Stimulated activated naive CD8-positive, alpha-beta T cell treated with anti-CD3 and anti-CD28 coated beads, Interleukin-15, amount 100 ng/mL, for 72 hours (primary cell): ENCODE results near the gene CMIP.

Source experiments
- ATAC-seq: fragments of 150-1000 bp; cut with Tn5 transposase; 2 replicates; pipeline ENCODE4 v1.10.0; 2021; ENCODE audit warnings: mild to moderate bottlenecking, moderate library complexity
- DNase-seq, 2 donors: peaks; one replicate each; pipeline ENCODE4 v3.0.0; 2021 to 2022
- H3K27ac Mint-ChIP-seq, 2 donors: one replicate each; pipeline ENCODE4 v1.8.0; 2022; ENCODE audit warnings: mild to moderate bottlenecking in 2 of 2, mixed read lengths in 2 of 2, moderate library complexity in 2 of 2
- H3K27me3 Mint-ChIP-seq: one replicate; pipeline ENCODE4 v1.8.0; 2022; ENCODE audit warnings: mixed read lengths
- H3K4me1 Mint-ChIP-seq: one replicate; pipeline ENCODE4 v1.8.0; 2022; ENCODE audit warnings: mild to moderate bottlenecking, mixed read lengths
- H3K4me3 Mint-ChIP-seq, 2 donors: one replicate each; pipeline ENCODE4 v1.8.0; 2022; ENCODE audit warnings: mild to moderate bottlenecking in 2 of 2, mixed read lengths in 2 of 2, moderate library complexity in 1 of 2
- H3K9me3 Mint-ChIP-seq, 2 donors: one replicate each; pipeline ENCODE4 v1.8.0; 2022; ENCODE audit warnings: mixed read lengths in 2 of 2

Gene CMIP

DNA sequence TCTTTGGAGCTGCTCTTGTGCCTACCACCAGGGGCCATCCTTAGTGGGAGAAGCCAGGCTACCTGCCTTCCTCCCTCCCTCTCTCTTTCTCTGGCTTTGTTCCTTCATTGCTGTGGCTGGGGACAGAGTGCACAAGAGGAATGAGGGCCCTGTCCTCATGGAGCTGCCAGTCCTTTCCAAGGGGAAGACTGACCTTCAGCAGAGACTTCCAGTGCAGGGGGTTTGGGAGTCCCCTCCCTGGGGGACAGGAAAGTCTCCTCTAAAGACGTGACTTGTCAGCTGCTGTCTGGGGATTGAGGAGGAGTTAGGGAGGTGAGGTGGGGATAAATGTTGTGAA, 108.1 kb downstream of the CMIP start:
- Mint-ChIP-seq H3K4me3 (no peak overlapping the region), H3K27ac (no peak overlapping the region), H3K9me3 (no peaks in the 10 kb centered on the region), H3K27me3 (no peaks in the 10 kb centered on the region), H3K4me1 (peaks cover 81% of the 10 kb centered on the region)
- no peak for DNase-seq
- ATAC-seq = no peak

DNA sequence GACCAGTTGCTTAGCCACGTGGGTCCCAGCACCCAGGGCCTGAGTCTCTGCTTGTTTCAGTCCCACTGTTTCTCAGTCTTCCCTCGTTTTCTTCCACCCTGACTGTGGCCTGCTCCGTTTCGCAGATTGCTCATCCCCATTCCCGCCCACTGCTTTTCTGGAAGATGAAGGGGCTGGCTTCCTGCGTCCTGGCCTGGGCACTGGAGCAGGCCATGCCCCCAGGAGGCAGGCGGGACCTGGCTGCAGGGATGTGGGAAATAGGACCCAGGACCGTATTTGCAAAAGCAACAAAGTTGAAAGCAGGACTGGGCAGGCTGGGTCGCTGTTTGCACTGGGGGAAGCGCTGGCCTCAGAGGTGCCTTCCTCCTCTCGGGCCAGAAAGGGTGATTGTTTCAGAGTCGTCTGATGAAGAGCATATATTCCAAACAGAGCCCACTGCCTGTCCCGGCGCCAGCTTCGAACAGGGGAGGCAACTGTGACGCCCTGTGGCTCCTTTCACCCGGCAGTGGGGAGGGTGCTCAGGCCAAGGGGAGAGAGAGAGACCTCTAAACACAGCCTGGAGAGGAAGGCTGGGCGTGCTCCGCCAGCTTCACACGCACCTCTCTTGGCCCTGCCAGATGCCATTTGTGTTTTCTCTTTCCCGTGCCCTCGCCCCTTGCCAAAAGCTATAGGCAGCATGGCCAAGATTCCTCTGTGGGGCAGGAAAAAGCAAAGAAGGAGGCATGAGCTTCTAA, 108.6 kb downstream of the CMIP start:
- peaks cover 84% of the 10 kb centered on the region for H3K4me1 Mint-ChIP-seq
- H3K27ac Mint-ChIP-seq = no peak overlapping the region
- H3K9me3 Mint-ChIP-seq = no peaks in the 10 kb centered on the region
- no peak for DNase-seq
- H3K4me3 Mint-ChIP-seq = no peak overlapping the region
- H3K27me3 Mint-ChIP-seq = no peaks in the 10 kb centered on the region
- ATAC-seq = no peak

DNA sequence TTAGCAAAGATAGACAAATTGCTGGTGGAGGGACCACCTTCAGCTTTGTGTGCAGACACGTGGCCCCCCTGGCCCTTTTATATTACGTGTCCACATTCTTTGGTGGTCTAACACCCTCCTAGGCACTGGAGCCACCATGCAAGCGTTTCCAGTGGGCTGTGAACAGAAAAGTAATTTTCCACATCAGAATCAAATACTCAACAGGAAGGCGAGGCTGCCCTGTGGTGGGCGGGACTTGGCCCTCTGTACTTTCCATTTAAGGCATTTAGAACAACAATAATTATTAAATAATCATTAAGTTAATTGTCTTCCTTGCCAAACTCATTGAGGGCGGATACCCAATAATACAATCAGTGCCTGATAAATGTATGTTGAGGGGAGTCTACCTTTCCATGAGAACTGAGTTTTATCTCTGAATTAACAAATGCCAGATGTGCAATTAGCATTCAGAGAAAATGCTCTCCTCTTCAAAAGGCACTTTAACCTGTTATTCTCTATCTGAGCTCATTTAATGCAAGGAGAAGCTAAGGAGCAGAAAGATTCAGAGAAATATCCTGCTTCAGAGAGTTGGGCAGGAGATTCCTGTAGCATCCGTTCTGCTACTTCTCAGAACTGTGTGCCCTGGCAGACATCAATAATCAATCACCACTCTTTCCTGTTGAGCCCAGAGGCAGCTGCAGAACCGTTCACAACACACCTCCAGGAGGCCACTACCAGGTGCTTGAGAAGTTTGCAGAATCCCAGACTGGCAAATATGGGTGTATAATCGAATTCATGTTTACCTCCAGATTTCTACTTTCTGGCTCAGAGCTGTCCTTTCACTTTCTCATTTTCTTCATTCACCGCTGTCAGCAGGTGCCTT, 109.4 kb downstream of the CMIP start:
- ATAC-seq = no peak
- H3K4me1 Mint-ChIP-seq = peaks cover 83% of the 10 kb centered on the region
- H3K4me3 Mint-ChIP-seq = no peak overlapping the region
- no peaks in the 10 kb centered on the region for H3K27me3 Mint-ChIP-seq
- H3K27ac Mint-ChIP-seq = no peak overlapping the region
- DNase-seq = no peak
- no peaks in the 10 kb centered on the region for H3K9me3 Mint-ChIP-seq

DNA sequence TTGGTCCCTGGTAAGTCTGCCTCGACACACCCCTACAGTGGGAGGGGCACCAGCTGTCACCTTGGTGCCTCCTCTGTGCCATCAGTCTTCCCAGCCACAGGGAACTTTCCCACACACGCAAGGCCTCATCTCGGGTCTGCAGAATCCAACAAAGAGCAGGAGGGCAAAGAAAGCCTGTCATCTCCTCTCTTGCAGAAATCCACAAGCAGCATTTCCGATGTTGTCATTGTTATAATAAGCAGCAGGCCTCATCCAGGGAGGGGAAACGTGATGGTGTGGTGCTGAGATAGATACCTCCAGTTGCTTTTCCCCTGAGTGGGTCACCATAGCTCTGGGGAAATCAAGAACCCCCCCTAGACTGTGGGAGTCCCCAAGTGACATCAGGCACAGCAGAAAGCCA, 110.4 kb downstream of the CMIP start:
- DNase-seq (no peak), ATAC-seq (no peak)
- peaks cover 74% of the 10 kb centered on the region for H3K4me1 Mint-ChIP-seq
- no peak overlapping the region for H3K4me3 Mint-ChIP-seq
- no peak overlapping the region for H3K27ac Mint-ChIP-seq
- no peaks in the 10 kb centered on the region for H3K27me3 Mint-ChIP-seq
- no peaks in the 10 kb centered on the region for H3K9me3 Mint-ChIP-seq

DNA sequence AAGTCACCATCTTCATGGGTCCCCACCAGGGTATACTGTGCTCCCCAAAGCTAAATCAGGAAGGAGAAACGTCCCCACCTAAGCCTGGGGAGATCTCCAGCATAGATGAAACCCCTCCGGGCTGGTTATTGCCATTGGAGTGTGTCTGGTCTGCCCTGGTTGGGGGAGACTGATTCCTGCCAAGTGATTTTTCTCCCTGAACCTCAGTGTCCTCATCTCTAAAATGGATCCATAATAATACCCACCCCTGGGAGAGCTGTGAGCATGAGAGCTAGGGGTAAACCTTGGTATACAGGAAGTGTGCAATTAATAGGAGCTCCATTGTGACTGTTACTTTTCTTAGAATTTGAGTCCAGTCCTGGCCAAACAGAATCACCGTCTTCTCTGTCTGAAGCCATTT, 111.1 kb downstream of the CMIP start:
- DNase-seq (no peak), ATAC-seq (no peak)
- peaks cover 67% of the 10 kb centered on the region for H3K4me1 Mint-ChIP-seq
- H3K4me3 Mint-ChIP-seq = no peak overlapping the region
- no peak overlapping the region for H3K27ac Mint-ChIP-seq
- H3K9me3 Mint-ChIP-seq = no peaks in the 10 kb centered on the region
- no peaks in the 10 kb centered on the region for H3K27me3 Mint-ChIP-seq

DNA sequence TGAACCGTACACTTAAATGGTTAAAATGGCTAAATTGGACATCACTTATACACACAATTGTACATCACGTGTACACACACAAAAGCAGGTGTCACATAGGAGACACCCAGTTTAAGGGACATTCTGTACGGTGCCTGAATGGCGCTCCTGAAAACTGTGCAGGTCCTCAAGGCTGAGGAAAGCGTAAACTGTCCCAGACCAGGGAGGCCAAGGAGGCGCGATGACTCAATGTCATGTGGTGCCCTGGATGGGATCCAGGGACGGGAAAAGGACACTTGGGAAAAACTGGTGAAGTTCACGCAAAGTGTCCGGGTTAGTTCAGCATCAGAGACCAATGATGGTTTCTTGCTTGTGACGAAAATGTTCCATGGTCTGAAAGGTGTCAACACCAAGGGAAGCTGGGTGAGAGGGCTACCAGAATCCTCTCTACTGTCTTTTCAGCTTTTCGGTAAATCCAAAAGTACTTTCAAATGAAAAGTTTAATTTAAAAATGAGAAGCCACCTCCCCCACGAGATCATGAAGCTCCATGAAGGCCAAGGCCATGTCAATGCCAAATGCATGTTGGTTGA, 112.2 kb downstream of the CMIP start:
- H3K4me1 Mint-ChIP-seq = peaks cover 56% of the 10 kb centered on the region
- no peak for ATAC-seq
- H3K4me3 Mint-ChIP-seq = no peak overlapping the region
- H3K9me3 Mint-ChIP-seq = no peaks in the 10 kb centered on the region
- peak overlapping the region in 1 of 2 donors; percentile 67 for H3K27ac Mint-ChIP-seq
- no peak for DNase-seq
- no peaks in the 10 kb centered on the region for H3K27me3 Mint-ChIP-seq

DNA sequence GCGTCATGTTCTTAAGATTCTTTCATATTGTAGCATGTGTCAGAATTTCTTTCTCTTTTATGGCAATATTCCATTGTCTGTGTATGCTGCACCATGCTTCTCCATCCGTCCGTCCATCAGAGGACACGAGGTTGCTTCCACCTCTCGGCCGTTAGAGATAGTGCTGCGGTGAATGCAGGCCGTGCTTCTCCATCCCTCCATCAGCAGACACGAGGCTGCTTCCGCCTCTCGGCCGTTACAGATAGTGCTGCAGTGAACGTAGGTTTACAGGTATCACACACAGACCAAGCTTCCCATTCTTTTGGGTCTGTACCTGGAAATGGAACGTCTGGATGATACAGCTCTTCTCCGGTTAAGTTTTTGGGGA, 113.5 kb downstream of the CMIP start:
- Mint-ChIP-seq H3K27ac (no peak overlapping the region), H3K27me3 (no peaks in the 10 kb centered on the region)
- ATAC-seq = no peak

DNA sequence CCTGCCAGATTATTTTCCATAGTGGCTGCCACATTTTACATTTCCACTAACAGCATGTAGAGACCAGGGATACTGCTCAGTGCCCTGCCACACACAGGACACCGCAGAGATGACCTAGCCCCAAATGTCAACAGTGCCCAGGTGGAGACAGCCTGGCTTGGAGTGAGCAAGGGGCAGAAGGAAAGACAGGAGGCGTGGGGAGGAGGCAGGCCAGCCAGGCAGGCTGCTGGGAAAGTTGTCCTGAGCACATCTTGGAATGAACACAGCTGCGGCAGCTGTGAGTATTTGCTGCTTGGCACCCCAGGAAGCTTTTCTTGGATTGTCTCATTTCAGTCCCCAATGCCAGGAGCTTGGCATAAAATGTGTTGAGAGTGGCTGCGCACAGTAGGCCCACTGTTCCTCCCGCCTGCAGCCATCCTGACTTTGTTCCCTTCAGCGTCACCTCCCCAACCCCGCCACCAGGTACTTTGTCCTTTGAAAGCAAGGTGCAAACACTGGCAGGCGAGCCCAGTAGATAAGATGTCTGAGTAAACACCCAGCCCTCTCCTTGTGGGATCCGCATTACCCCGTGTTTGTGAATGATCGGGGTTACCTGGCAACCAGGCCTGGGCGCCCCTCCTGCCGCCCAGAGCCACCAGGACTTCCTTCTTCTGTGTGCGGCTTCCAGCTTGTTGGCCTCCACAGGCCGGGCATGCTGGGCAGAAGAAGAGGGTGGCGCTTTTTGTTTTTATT, 114.0 kb downstream of the CMIP start:
- ATAC-seq (no peak), DNase-seq (no peak)
- Mint-ChIP-seq H3K27ac (no peak overlapping the region), H3K27me3 (no peaks in the 10 kb centered on the region), H3K9me3 (no peaks in the 10 kb centered on the region), H3K4me3 (no peak overlapping the region), H3K4me1 (peaks cover 38% of the 10 kb centered on the region)

More for the DNA sequence above, 113.5 kb downstream of the CMIP start:
- Mint-ChIP-seq H3K4me3 (no peak overlapping the region), H3K9me3 (no peaks in the 10 kb centered on the region), H3K4me1 (peaks cover 43% of the 10 kb centered on the region)
- no peak for DNase-seq

DNA sequence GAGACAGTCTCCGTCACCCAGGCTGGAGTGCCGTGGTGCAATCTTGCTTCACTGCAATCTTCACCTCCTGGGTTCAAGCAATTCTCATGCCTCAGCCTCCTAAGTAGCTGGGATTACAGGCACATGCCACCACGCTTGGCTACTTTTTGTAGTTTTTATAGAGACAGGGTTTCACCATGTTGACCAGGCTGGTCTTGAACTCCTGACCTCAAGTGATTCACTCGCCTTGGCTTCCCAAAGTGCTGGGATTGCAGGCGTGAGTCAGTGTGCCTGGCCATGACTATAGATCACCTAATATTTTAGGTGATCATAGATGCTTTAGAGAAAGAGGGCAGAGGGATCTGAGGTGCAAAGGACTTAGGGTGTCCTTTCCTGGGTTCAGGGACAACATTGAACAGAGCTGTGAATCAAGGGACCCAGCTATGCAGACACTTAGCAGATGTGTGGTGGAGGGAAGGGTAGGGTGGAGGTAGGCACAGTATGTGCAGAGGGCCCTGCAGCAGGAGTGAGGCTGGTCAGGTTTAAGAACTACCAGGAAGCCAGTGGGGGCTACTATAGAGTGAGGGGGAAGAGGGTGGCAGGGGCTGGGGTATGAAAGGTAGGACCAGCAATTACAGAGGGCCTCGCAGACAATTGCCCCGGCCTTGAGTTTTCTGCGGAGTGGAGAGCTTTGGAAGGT, 116.5 kb downstream of the CMIP start:
- DNase-seq (no peak), ATAC-seq (no peak)
- Mint-ChIP-seq H3K9me3 (no peaks in the 10 kb centered on the region), H3K27ac (peak overlapping the region in 1 of 2 donors; percentile 34), H3K27me3 (no peaks in the 10 kb centered on the region), H3K4me3 (no peak overlapping the region), H3K4me1 (peaks cover 15% of the 10 kb centered on the region)

DNA sequence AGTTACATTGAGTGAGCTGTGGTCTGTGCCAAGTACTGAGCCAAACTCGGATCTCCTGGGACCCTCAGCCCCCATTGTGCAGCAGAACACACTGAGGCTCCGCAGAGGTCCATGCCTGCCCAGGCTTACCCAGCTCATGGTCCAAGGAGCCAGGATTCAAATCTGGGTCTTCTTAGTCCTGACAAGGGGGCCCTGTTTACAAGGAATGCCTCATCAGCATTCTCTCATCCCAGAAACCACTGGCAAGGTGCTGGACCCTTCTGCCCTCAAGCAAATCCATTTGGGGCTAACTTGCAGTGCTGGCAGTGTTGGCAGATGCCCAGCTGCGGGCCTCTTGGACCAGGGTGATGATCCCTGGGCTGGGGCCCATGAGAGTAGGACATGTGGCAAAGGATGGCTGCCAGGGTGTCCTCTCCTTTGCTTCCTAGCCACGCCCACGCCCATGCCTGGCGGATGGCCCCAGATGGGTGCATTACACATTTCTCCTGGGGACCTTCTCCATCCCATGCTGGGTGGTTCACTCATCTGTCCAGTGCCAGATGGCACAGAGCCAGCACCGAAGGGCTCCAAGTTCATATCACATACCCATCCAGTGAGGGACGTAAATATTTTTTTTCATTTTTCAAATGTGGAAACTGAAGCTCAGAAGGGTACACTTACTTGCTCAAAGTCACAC, 117.7 kb downstream of the CMIP start:
- Mint-ChIP-seq H3K27ac (no peak overlapping the region), H3K27me3 (no peaks in the 10 kb centered on the region), H3K4me1 (peaks cover 7% of the 10 kb centered on the region), H3K9me3 (no peaks in the 10 kb centered on the region), H3K4me3 (no peak overlapping the region)
- no peak for ATAC-seq
- no peak for DNase-seq

DNA sequence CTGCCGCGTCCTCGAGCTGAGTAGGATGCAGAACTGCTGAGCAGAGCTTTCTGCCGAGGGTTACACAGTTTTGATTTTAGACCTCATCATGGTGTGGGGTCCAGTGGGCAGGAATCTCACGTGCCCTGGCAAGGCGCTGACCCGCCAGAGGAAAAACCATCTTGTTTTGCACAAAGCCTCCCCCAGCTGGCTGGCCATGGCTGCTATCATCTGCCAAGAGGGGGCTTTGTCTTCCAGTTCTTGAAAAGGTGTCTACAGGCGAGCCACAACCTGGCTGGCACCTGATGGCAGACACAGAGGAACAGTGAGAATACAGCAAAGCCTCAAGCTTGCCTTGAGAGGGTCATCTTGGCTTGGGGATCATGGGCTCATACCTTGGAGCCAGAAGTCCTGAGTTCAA, 118.3 kb downstream of the CMIP start:
- Mint-ChIP-seq H3K27ac (peak overlapping the region in 1 of 2 donors; percentile 54), H3K27me3 (no peaks in the 10 kb centered on the region), H3K4me1 (peaks cover 13% of the 10 kb centered on the region), H3K9me3 (no peaks in the 10 kb centered on the region), H3K4me3 (no peak overlapping the region)
- ATAC-seq = no peak
- no peak for DNase-seq

DNA sequence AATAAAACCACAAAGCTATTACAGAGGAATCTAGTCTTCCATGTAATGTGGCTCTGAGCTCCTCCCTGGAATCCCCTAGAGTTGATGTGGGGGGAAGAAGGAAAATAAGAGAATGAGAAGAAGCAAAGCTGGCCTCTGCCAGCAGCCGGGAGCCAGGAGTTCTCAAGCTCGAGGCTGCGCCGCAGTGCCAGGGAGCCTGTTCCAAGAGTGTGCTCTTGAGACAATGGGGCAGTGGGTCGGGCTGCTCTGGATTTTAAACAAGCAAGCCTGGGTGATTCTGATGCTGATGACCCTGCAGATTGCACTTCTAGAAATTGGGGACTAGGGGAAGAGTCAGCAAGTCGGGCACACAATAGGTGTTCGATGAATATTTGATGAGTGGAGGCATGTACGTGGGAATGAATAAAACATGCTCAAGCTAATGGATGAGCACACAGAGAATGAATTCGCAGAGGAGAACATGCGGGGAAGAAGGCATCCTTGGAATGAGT, 119.9 kb downstream of the CMIP start:
- H3K27me3 Mint-ChIP-seq = no peaks in the 10 kb centered on the region
- ATAC-seq (no peak), DNase-seq (no peak)
- H3K4me3 Mint-ChIP-seq = no peak overlapping the region
- peaks cover 21% of the 10 kb centered on the region for H3K4me1 Mint-ChIP-seq
- peak overlapping the region in 1 of 2 donors; percentile 3 for H3K27ac Mint-ChIP-seq
- H3K9me3 Mint-ChIP-seq = no peaks in the 10 kb centered on the region

DNA sequence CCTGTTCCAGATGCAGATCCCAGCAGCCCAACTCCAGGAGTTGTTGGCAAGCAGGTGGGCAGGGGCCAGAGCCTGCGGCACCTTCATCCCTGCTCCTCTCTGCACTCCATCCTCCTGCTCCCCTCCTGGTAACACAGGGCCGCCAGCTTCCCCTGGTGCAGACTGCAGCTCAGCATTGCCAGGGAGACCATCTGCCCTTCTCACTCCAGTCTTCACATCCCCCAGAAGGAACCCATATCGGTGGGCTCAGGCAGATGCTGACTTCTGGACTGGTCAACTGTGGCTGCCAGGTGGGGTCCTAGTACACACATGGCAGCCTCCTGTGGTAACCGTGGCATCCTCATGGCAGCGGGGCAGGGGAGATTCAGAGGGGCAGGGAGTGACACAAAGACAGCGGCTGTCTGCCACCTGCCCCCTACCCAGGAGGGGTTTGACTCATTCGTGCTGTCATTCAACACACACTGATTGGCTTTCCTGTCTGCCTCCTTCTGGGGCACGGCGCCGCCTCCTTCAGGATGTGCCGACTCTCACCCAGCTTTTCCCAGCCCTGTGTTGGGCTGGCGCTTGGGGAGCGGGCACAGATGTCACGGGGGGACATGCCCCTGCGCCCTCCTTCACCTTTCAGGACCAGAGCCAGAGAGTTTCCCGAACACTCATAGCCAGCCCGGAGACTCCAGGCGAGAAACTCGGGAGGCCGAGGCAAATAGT, 120.9 kb downstream of the CMIP start:
- Mint-ChIP-seq H3K27ac (no peak overlapping the region), H3K27me3 (no peaks in the 10 kb centered on the region), H3K4me1 (peaks cover 31% of the 10 kb centered on the region), H3K9me3 (no peaks in the 10 kb centered on the region), H3K4me3 (no peak overlapping the region)
- ATAC-seq (no peak), DNase-seq (no peak)
